OCI-LY7 (cell line): ENCODE data around the gene XRCC4. TPM values are rescaled to one million over a fixed set of nuclear protein-coding genes. Genes with fewer than 3 reads are reported as not detected.

ENCODE experiments used
- BruUV-seq: library from RNA; stranded (reverse); fragments of 400-500 nt; replicated peaks from 2 replicates; lab custom pipeline; 2021; lab: Mats Ljungman, UMichigan
- CTCF ChIA-PET: fragments of 300-600 bp; sonication (Branson Sonifier 250); formaldehyde crosslinking; loops from one replicate; lab custom pipeline; 2022; ENCODE audit warnings: antibody characterized with exemption; ENCODE audit not compliant: unreplicated experiment; lab: Charles Lee
- POLR2A ChIA-PET: fragments of 300-600 bp; sonication (Branson Sonifier 250); formaldehyde crosslinking; loops from one replicate; lab custom pipeline; 2022; ENCODE audit warnings: antibody characterized with exemption; lab: Charles Lee
- DNase-seq: peaks from one replicate; pipeline ENCODE4 v3.0.0-alpha.2; 2015; ENCODE audit warnings: low spot score
- H2AFZ ChIP-seq: fragments of 200-600 bp; sonication (generic), shearing (Covaris generic); 2 replicates; pipeline ENCODE4 v1.6.1; 2014; ENCODE audit warnings: mild to moderate bottlenecking, antibody characterized with exemption, low read length, moderate library complexity
- H3K27ac ChIP-seq: fragments of 200-600 bp; sonication (generic); 2 replicates; pipeline ENCODE4 v1.5.1; 2014; ENCODE audit warnings: mixed run types, low read depth, mild to moderate bottlenecking, moderate library complexity, low read length, inconsistent platforms; ENCODE audit not compliant: poor library complexity, severe bottlenecking
- H3K36me3 ChIP-seq: fragments of 200-600 bp; sonication (generic); 2 replicates; pipeline ENCODE4 v1.6.1; 2014; ENCODE audit warnings: mild to moderate bottlenecking, antibody characterized with exemption, low read length, moderate library complexity, mixed read lengths; ENCODE audit not compliant: insufficient read depth
- H3K4me1 ChIP-seq: fragments of 200-600 bp; sonication (generic); 2 replicates; pipeline ENCODE4 v1.5.1; 2014; ENCODE audit warnings: mild to moderate bottlenecking, low read length; ENCODE audit not compliant: insufficient read depth, poor library complexity, severe bottlenecking
- H3K4me2 ChIP-seq: fragments of 200-600 bp; sonication (generic); 2 replicates; pipeline ENCODE4 v1.6.1; 2014; ENCODE audit warnings: mild to moderate bottlenecking, low read length
- H3K4me3 ChIP-seq: fragments of 200-600 bp; sonication (generic); 2 replicates; pipeline ENCODE4 v1.5.1; 2014; ENCODE audit warnings: mild to moderate bottlenecking, low read depth, low read length; ENCODE audit not compliant: poor library complexity, severe bottlenecking
- H3K79me2 ChIP-seq: fragments of 200-600 bp; sonication (generic); 2 replicates; pipeline ENCODE4 v1.6.1; 2016; ENCODE audit warnings: low read depth, mild to moderate bottlenecking, low read length, moderate library complexity, mixed read lengths; ENCODE audit not compliant: insufficient read depth
- H3K9me2 ChIP-seq: fragments of 200-600 bp; sonication (generic); 2 replicates; pipeline ENCODE4 v1.6.1; 2016; ENCODE audit warnings: mild to moderate bottlenecking, low read length, mixed read lengths; ENCODE audit not compliant: insufficient read depth
- H3K9me3 ChIP-seq: fragments of 200-600 bp; sonication (generic); 2 replicates; pipeline ENCODE4 v1.6.1; 2014; ENCODE audit warnings: mild to moderate bottlenecking, mixed run types, low read length, mixed read lengths
- H4K20me1 ChIP-seq: fragments of 200-600 bp; sonication (generic); 2 replicates; pipeline ENCODE4 v1.6.1; 2014; ENCODE audit warnings: mild to moderate bottlenecking, antibody characterized with exemption, low read length, moderate library complexity, mixed read lengths; ENCODE audit not compliant: insufficient read depth
- EZH2phosphoT487 ChIP-seq: fragments of 200-600 bp; sonication (generic); IDR thresholded peaks from 2 replicates; pipeline ENCODE4 v1.6.1; 2018; ENCODE audit warnings: low read depth, borderline replicate concordance, mild to moderate bottlenecking, mixed run types, antibody characterized with exemption, low read length, moderate library complexity, mixed read lengths
- intact Hi-C: fragments of 100-400 bp; cut with micrococcal nuclease; formaldehyde crosslinking; loops from one replicate; pipeline ENCODE4 v1.10.0; 2022; ENCODE audit not compliant: unreplicated experiment
- total RNA-seq, 2 experiments: library from RNA; depleted of rRNA in 1 of 2; stranded (reverse); fragments of >200 nt in 1 of 2; shearing (Covaris generic) in 1 of 2; gene quantifications; 2 replicates each; pipeline ENCODE4 v1.2.3, GENCODE V29; 2014 to 2022
- TF ChIP-seq, protein P1 (sequence below): fragments of 200-600 bp; sonication (generic); conservative IDR thresholded peaks from 2 replicates; pipeline ENCODE4 v1.5.1; 2014; ENCODE audit warnings: mild to moderate bottlenecking, antibody characterized with exemption, low read length, moderate library complexity, mixed read lengths

The XRCC4 gene
- total RNA-seq, 2 experiments from 2014 or later, result 14.5 to 23.3 TPM

DNA sequence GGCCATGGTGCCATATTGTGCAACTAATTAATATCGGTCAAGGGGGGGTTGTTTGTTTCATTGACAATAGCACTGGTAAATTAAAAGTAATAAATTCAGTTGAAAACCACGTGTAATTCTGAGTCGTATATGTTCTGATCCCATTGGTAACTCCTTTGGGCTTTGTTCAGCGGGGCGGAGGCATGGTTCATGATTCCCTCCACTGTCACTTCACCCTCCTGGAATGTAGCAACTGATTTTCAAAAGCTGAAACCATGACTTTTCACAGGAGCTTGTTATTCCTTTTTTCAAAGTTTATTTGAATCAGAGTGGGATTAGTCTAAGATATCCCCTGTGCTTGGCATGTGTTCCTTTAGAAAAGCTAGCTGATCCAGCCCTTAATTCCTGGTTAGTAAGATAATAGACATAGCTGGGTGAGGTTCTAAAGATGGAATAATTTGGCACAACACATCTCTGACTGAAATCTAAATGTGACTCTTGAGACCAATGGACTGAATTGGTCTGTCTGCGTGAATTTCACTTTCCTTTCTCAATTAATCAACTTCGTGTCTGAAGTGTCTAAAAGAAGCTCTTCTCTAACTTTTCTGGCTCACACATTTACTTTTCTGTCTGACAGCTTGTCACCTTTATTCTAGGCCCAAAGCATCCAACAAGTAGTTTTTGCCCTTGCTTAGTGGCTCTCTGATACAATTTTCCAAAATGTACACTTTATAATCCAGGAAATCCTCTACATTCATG, 208.5 kb downstream of the XRCC4 start:
- DNase-seq, result no peak
- TF ChIP-seq EZH2phosphoT487, result no peak
- TF ChIP-seq, protein P1, sequence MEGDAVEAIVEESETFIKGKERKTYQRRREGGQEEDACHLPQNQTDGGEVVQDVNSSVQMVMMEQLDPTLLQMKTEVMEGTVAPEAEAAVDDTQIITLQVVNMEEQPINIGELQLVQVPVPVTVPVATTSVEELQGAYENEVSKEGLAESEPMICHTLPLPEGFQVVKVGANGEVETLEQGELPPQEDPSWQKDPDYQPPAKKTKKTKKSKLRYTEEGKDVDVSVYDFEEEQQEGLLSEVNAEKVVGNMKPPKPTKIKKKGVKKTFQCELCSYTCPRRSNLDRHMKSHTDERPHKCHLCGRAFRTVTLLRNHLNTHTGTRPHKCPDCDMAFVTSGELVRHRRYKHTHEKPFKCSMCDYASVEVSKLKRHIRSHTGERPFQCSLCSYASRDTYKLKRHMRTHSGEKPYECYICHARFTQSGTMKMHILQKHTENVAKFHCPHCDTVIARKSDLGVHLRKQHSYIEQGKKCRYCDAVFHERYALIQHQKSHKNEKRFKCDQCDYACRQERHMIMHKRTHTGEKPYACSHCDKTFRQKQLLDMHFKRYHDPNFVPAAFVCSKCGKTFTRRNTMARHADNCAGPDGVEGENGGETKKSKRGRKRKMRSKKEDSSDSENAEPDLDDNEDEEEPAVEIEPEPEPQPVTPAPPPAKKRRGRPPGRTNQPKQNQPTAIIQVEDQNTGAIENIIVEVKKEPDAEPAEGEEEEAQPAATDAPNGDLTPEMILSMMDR, result no peak
- CTCF ChIA-PET, result no interaction called here
- H4K20me1 ChIP-seq, result no peaks in the 10 kb centered on the region
- intact Hi-C loops, result no loop called here
- H3K9me2 ChIP-seq, result no peaks in the 10 kb centered on the region
- no peak overlapping the region for H3K4me2 ChIP-seq
- H3K4me1 ChIP-seq, result no peaks in the 10 kb centered on the region
- no peaks in the 10 kb centered on the region for H3K9me3 ChIP-seq
- H3K4me3 ChIP-seq, result no peak overlapping the region
- POLR2A ChIA-PET, result interaction anchor here (0.6 to 1.1 kb wide), 2 partner anchors 8 to 14 kb away, joined by 3 read pairs; no protein-coding TSS in a partner anchor
- H2AFZ ChIP-seq, result no peak overlapping the region
- H3K27ac ChIP-seq, result no peak overlapping the region
- no peaks in the 10 kb centered on the region for H3K36me3 ChIP-seq
- H3K79me2 ChIP-seq, result no peaks in the 10 kb centered on the region
- no TSS peak for BruUV-seq

DNA sequence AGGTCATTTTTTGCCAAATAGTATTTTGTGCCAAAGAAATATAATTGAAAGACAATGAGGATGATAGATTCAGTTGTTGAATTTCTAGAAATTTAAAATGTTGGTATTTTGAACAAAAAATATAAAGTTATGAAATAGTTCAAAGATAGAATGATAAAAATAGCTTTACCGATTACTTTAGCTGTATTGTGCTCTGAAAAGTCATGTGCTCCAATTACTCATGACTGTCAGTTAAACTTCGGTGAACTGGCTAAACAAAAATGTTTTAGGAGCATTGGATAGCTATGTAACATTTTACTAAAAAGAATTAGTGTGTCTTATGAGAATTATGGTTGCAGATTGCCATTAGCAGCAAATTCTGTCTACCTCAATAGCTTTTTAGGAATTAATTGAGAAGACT, 216.9 kb downstream of the XRCC4 start:
- no peak overlapping the region for H3K4me3 ChIP-seq
- no peak overlapping the region for H2AFZ ChIP-seq
- H3K27ac ChIP-seq, result no peak overlapping the region
- no peak for DNase-seq
- no peaks in the 10 kb centered on the region for H3K9me3 ChIP-seq
- H4K20me1 ChIP-seq, result no peaks in the 10 kb centered on the region
- no peaks in the 10 kb centered on the region for H3K4me1 ChIP-seq
- ChIA-PET CTCF (no interaction called here), POLR2A (interaction anchor here (1.5 kb wide), 1 partner anchor 9 kb away, joined by 3 read pairs; no protein-coding TSS in a partner anchor)
- H3K9me2 ChIP-seq, result no peaks in the 10 kb centered on the region
- H3K4me2 ChIP-seq, result no peak overlapping the region
- H3K79me2 ChIP-seq, result no peaks in the 10 kb centered on the region
- intact Hi-C loops, result no loop called here
- no peak for TF ChIP-seq EZH2phosphoT487
- TF ChIP-seq, protein P1, result no peak
- H3K36me3 ChIP-seq, result no peaks in the 10 kb centered on the region
- BruUV-seq, result no TSS peak

DNA sequence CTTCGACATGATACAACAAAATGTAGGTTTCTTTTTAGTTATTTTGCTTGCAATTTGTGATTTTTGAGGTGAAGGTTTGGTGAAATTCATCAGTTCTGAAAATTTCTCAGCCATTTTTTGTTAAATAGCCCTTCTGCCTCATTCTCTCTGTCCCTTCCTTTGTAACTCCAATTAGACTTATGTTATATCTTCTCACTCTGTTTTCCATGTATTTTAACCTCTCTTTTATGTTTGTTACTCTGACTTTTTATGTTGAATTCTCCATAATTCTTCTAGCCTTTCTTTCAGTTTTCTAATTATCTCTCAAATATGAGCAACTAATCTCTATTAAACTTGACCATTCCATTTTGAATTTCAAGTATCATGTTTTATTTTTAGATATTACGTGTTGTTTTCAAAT, 222.0 kb downstream of the XRCC4 start:
- H3K79me2 ChIP-seq, result no peaks in the 10 kb centered on the region
- no peaks in the 10 kb centered on the region for H3K36me3 ChIP-seq
- intact Hi-C loops, result no loop called here
- CTCF ChIA-PET, result no interaction called here
- H3K27ac ChIP-seq, result no peak overlapping the region
- no peak for DNase-seq
- no peaks in the 10 kb centered on the region for H3K4me1 ChIP-seq
- no TSS peak for BruUV-seq
- H3K4me3 ChIP-seq, result no peak overlapping the region
- no peak overlapping the region for H3K4me2 ChIP-seq
- no peaks in the 10 kb centered on the region for H3K9me2 ChIP-seq
- no peaks in the 10 kb centered on the region for H3K9me3 ChIP-seq
- no peaks in the 10 kb centered on the region for H4K20me1 ChIP-seq
- TF ChIP-seq, protein P1, result no peak
- TF ChIP-seq EZH2phosphoT487, result no peak
- no peak overlapping the region for H2AFZ ChIP-seq
- POLR2A ChIA-PET, result no interaction called here
